H1 (cell line): ENCODE measurements around the gene PRKD1. TPM values are rescaled to one million over a fixed set of nuclear protein-coding genes. Genes with fewer than 3 reads are reported as not detected.

Experiments
- CTCF ChIA-PET: fragments of 300-600 bp; sonication (Branson Sonifier 250); formaldehyde crosslinking; loops from one replicate; lab custom pipeline; 2021; ENCODE audit not compliant: partially characterized antibody; lab: Charles Lee
- POLR2A ChIA-PET: fragments of 300-600 bp; sonication (Branson Sonifier 250); formaldehyde crosslinking; loops from one replicate; lab custom pipeline; 2021; ENCODE audit warnings: inconsistent platforms; ENCODE audit not compliant: partially characterized antibody; lab: Charles Lee
- DNase-seq, 2 experiments: peaks; one replicate each; pipeline versions ENCODE4 v3.0.0 to v3.0.0-alpha.2; 2010 to 2022; ENCODE audit warnings: low spot score in 2 of 2, low read depth in 1 of 2, mixed read lengths in 1 of 2
- FAIRE-seq: peaks from 2 replicates; lab custom pipeline; 2011; peaks lifted over from hg19 to GRCh38; lab: Jason Lieb, UNC
- H2AFZ ChIP-seq: 2 replicates; pipeline ENCODE4 v1.8.1; 2012; ENCODE audit warnings: low read length, inconsistent platforms
- H2AK5ac ChIP-seq: 2 replicates; pipeline ENCODE4 v1.6.1; 2013; ENCODE audit warnings: low read depth, low read length
- H2BK120ac ChIP-seq: replicated peaks from 2 replicates; pipeline ENCODE3; 2013; ENCODE audit warnings: low read depth, low read length, inconsistent platforms
- H2BK12ac ChIP-seq: 2 replicates; pipeline ENCODE4 v1.6.1; 2013; ENCODE audit warnings: low read depth, low read length
- H2BK15ac ChIP-seq: 2 replicates; pipeline ENCODE4 v1.6.1; 2013; ENCODE audit warnings: low read length
- H2BK20ac ChIP-seq: 2 replicates; pipeline ENCODE4 v1.6.1; 2013; ENCODE audit warnings: low read length
- H2BK5ac ChIP-seq: 2 replicates; pipeline ENCODE4 v1.6.1; 2013; ENCODE audit warnings: low read depth, low read length
- H3K14ac ChIP-seq: 2 replicates; pipeline ENCODE4 v1.6.1; 2013; ENCODE audit warnings: inconsistent platforms; ENCODE audit not compliant: insufficient read length
- H3K18ac ChIP-seq: 2 replicates; pipeline ENCODE4 v1.6.1; 2013; ENCODE audit warnings: low read length; ENCODE audit errors: extremely low read depth
- H3K23ac ChIP-seq: 2 replicates; pipeline ENCODE4 v1.6.1; 2013; ENCODE audit warnings: inconsistent platforms; ENCODE audit not compliant: insufficient read length
- H3K23me2 ChIP-seq: 2 replicates; pipeline ENCODE4 v1.6.1; 2013; ENCODE audit warnings: low read depth, low read length
- H3K27ac ChIP-seq: 2 replicates; pipeline ENCODE4 v1.6.1; 2011; ENCODE audit warnings: low read depth, low read length, inconsistent platforms
- H3K27me3 ChIP-seq, 4 experiments: replicated peaks in 1 of 4; 1 replicate in 1 of 4; 2 replicates in 3 of 4; pipeline versions ENCODE4 v1.6.1 to v1.8.1; 2011 to 2013; ENCODE audit warnings: low read length in 3 of 4, mild to moderate bottlenecking in 3 of 4, inconsistent platforms in 2 of 4, mixed read lengths in 2 of 4, moderate library complexity in 1 of 4; ENCODE audit not compliant: control insufficient read depth in 3 of 4, insufficient read depth in 3 of 4; ENCODE audit errors: extremely low read depth in 1 of 4
- H3K36me3 ChIP-seq, 4 experiments: 2 replicates each; pipeline versions ENCODE4 v1.6.1 to v1.8.1; 2011 to 2013; ENCODE audit warnings: mild to moderate bottlenecking in 4 of 4, low read length in 3 of 4, moderate library complexity in 2 of 4, control low read depth in 1 of 4, inconsistent platforms in 1 of 4; ENCODE audit not compliant: insufficient read depth in 4 of 4, control insufficient read depth in 2 of 4
- H3K4ac ChIP-seq: replicated peaks from 2 replicates; pipeline ENCODE3; 2013; ENCODE audit warnings: low read length, low read depth, mixed read lengths, inconsistent platforms; ENCODE audit not compliant: insufficient read length
- H3K4me1 ChIP-seq, 4 experiments: replicated peaks in 1 of 4; 1 replicate in 1 of 4; 2 replicates in 3 of 4; pipeline versions ENCODE4 v1.6.1 to v1.8.1; 2011 to 2013; ENCODE audit warnings: low read length in 3 of 4, inconsistent platforms in 2 of 4, mixed read lengths in 1 of 4; ENCODE audit not compliant: insufficient read depth in 4 of 4, control insufficient read depth in 3 of 4
- H3K4me2 ChIP-seq, 2 experiments: 2 replicates each; pipeline versions ENCODE4 v1.6.1 to v1.8.1; 2011 to 2013; ENCODE audit warnings: low read depth in 2 of 2, low read length in 2 of 2, control low read depth in 1 of 2, inconsistent platforms in 1 of 2, mild to moderate bottlenecking in 1 of 2; ENCODE audit not compliant: insufficient read depth in 1 of 2
- H3K4me3 ChIP-seq, 4 experiments: fragments of 200-600, 300-600 bp in 1 of 4; sonication (generic), shearing (Covaris generic), sonication (Bioruptor Twin) in 1 of 4; 2 replicates each; pipeline versions ENCODE4 v1.5.1 to v1.8.1; 2011 to 2016; ENCODE audit warnings: low read length in 4 of 4, low read depth in 3 of 4, control low read depth in 2 of 4, inconsistent platforms in 2 of 4, mild to moderate bottlenecking in 2 of 4, mixed read lengths in 1 of 4, moderate library complexity in 1 of 4; ENCODE audit not compliant: insufficient read depth in 2 of 4; ENCODE audit errors: extremely low read depth in 1 of 4
- H3K56ac ChIP-seq: replicated peaks from 2 replicates; pipeline ENCODE3; 2013; ENCODE audit warnings: low read depth, mild to moderate bottlenecking, mixed read lengths, low read length, inconsistent platforms; ENCODE audit not compliant: insufficient read length
- H3K79me1 ChIP-seq: 2 replicates; pipeline ENCODE4 v1.6.1; 2013; ENCODE audit warnings: low read depth, low read length, control low read depth
- H3K79me2 ChIP-seq, 2 experiments: 2 replicates each; pipeline versions ENCODE4 v1.6.1 to v1.8.1; 2012 to 2013; ENCODE audit warnings: low read length in 2 of 2, mild to moderate bottlenecking in 2 of 2, inconsistent platforms in 1 of 2; ENCODE audit not compliant: insufficient read depth in 2 of 2, control insufficient read depth in 1 of 2
- H3K9ac ChIP-seq, 4 experiments: replicated peaks in 1 of 4; 1 replicate in 1 of 4; 2 replicates in 3 of 4; pipeline versions ENCODE4 v1.6.1 to v1.8.1; 2011 to 2013; ENCODE audit warnings: low read depth in 3 of 4, low read length in 3 of 4, control low read depth in 2 of 4, mild to moderate bottlenecking in 2 of 4, moderate library complexity in 2 of 4, inconsistent platforms in 1 of 4; ENCODE audit errors: extremely low read depth in 1 of 4
- H3K9me3 ChIP-seq, 2 experiments: 2 replicates each; pipeline versions ENCODE4 v1.6.1 to v1.8.1; 2012 to 2013; ENCODE audit warnings: mild to moderate bottlenecking in 2 of 2, moderate library complexity in 2 of 2, control low read depth in 1 of 2, inconsistent platforms in 1 of 2, low read depth in 1 of 2, low read length in 1 of 2, mixed read lengths in 1 of 2; ENCODE audit not compliant: insufficient read depth in 2 of 2
- H4K20me1 ChIP-seq, 2 experiments: replicated peaks in 1 of 2; 2 replicates each; pipeline versions ENCODE3 to v1.8.1; 2011 to 2013; ENCODE audit warnings: inconsistent platforms in 2 of 2, low read length in 2 of 2, mild to moderate bottlenecking in 1 of 2; ENCODE audit not compliant: insufficient read depth in 2 of 2, control insufficient read depth in 1 of 2
- H4K5ac ChIP-seq: 2 replicates; pipeline ENCODE4 v1.6.1; 2013; ENCODE audit warnings: low read length, low read depth, mixed read lengths, inconsistent platforms; ENCODE audit not compliant: insufficient read length
- H4K8ac ChIP-seq: 2 replicates; pipeline ENCODE4 v1.8.0; 2013; ENCODE audit warnings: mild to moderate bottlenecking, moderate library complexity, low read length, inconsistent platforms; ENCODE audit not compliant: insufficient read depth; ENCODE audit errors: extremely low read depth
- H4K91ac ChIP-seq: replicated peaks from 2 replicates; pipeline ENCODE3; 2013; ENCODE audit warnings: low read length, mixed read lengths, inconsistent platforms; ENCODE audit not compliant: insufficient read length
- SIN3A ChIP-seq, 2 experiments: IDR thresholded peaks in 1 of 2; conservative IDR thresholded peaks in 1 of 2; 2 replicates each; pipeline ENCODE4 v1.6.1; 2011 to 2012; ENCODE audit warnings: low read length in 2 of 2, improper control_type of control experiment in 1 of 2, low read depth in 1 of 2, mild to moderate bottlenecking in 1 of 2
- TCF12 ChIP-seq: IDR thresholded peaks from 2 replicates; pipeline ENCODE4 v1.6.1; 2011; ENCODE audit warnings: low read depth, mild to moderate bottlenecking, low read length
- whole genome bisulfite sequencing, 2 experiments: shearing (Covaris generic) in 1 of 2; methylation state at CpG; one replicate each; pipeline versions ENCODE4 v1.1.6 to v1.1.7; 2013 to 2015; ENCODE audit warnings: low lambda C conversion rate in 2 of 2, mixed read lengths in 2 of 2, inconsistent platforms in 1 of 2, low coverage in 1 of 2, missing lambda C conversion rate in 1 of 2; ENCODE audit not compliant: insufficient replicate concordance in 2 of 2, insufficient coverage in 1 of 2, insufficient read length in 1 of 2; ENCODE audit errors: extremely low coverage in 1 of 2, missing lambda C conversion rate in 1 of 2; 5-methylcytosine and 5-hydroxymethylcytosine counted together
- polyA plus RNA-seq, 7 experiments: library from polyadenylated mRNA; depleted of rRNA in 3 of 7; stranded (reverse) in 5 of 7; unstranded in 2 of 7; fragments of >200 nt in 5 of 7; fragments of 200-250 nt in 2 of 7; gene quantifications; 1 replicate in 5 of 7; 2 replicates in 1 of 7; 4 replicates in 1 of 7; pipeline versions ENCODE4 v1.2.1 to v1.2.3, GENCODE V29; 2011 to 2013; ENCODE audit warnings: missing spikeins in 2 of 7, mixed read lengths in 2 of 7
- total RNA-seq: library from RNA; stranded (reverse); fragmentation: NEBNext Ultra II Directional; extraction: Animal tissue kit (Norgen Biotek cat#: 25700); gene quantifications from 2 replicates; pipeline ENCODE4 v1.2.1, GENCODE V29; 2021

Gene PRKD1
- total and polyA plus RNA-seq, 2 of the 8 experiments (the other 6 are each of a cell fraction or from before 2014, with no cell fraction given): 3.6 to 6.8 TPM

DNA sequence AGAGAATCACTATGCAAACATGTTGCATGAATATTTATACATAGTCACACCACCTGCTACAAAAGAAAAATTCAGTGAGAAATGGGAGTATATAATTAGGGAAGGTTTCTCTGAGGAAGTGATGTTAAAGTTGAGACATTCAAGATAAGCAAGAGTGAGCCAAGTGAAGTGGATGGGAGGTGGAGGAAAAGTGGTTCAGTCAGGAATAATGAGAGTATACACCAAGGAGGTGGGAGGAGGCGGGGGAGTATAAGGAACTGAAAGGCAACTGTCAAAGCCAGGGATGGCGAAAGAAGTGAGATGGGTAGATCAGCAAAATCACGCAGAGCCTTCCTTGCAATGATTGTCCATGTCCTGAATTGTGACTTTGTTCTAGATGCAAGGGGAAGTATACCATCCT, 33.7 kb downstream of the PRKD1 start:
- ChIA-PET POLR2A (no interaction called here), CTCF (interaction anchor here (0.6 to 1.2 kb wide), 2 partner anchors 48 to 92 kb away, joined by 3 read pairs; no protein-coding TSS in a partner anchor)
- Histone ChIP-seq H4K20me1 (no peaks in the 10 kb centered on the region), H3K4me1 (no peaks in the 10 kb centered on the region), H2BK120ac (no peak overlapping the region), H2BK20ac (no peak overlapping the region), H3K36me3 (no peaks in the 10 kb centered on the region), H3K56ac (no peak overlapping the region), H3K79me1 (no peaks in the 10 kb centered on the region), H3K79me2 (no peaks in the 10 kb centered on the region; a peak in 1 of 4 replicates), H3K18ac (no peak overlapping the region), H2AK5ac (no peak overlapping the region), H3K4me2 (no peak overlapping the region), H3K9ac (no peak overlapping the region), H4K91ac (no peak overlapping the region), H3K4ac (no peak overlapping the region), H3K23me2 (no peaks in the 10 kb centered on the region), H3K27me3 (no peaks in the 10 kb centered on the region), H3K4me3 (no peak overlapping the region), H4K5ac (no peak overlapping the region), H2BK5ac (no peak overlapping the region), H3K23ac (no peak overlapping the region), H3K27ac (no peak overlapping the region), H2AFZ (no peak overlapping the region), H2BK15ac (no peak overlapping the region), H3K14ac (no peak overlapping the region), H2BK12ac (no peak overlapping the region), H3K9me3 (no peaks in the 10 kb centered on the region), H4K8ac (no peak overlapping the region)
- FAIRE-seq (no peak), DNase-seq (no peak)
- TF ChIP-seq TCF12 (no peak), SIN3A (conservative IDR thresholded peaks at IDR 0.05 in 1 of 2, IDR thresholded peaks at IDR 0.05 in 1 of 2; ENCODE audit: low read depth in 1 of 2, low read length in 2 of 2) (no peak)
- WGBS, 2 experiments: 93% methylated on average over 3 of the region's 3 CpGs; no CpG with 5 or more reads in 1 of the 2 experiments
